ENCODE measurements around the gene CDA. TPM values are rescaled to one million over a fixed set of nuclear protein-coding genes. Genes with fewer than 3 reads are reported as not detected.

Gene CDA
- total and polyA plus RNA-seq, 2 donors (not counting 3 experiments of a cell fraction or from before 2014, with no cell fraction given): 0.35 to 1.9 TPM

- Histone ChIP-seq H3K4me3 (replicated peaks in 1 of 3; ENCODE audit: insufficient read depth in 1 of 3, low read depth in 1 of 3, low read length in 3 of 3) (no peak overlapping the region), H3K9me3 (replicated peaks; ENCODE audit: control insufficient read depth, insufficient read depth, low read length) (no peaks in the 10 kb centered on the region), H3K27ac (ENCODE audit: insufficient read depth, low read depth, low read length) (no peak overlapping the region), H3K79me2 (ENCODE audit: control insufficient read depth, insufficient read depth, low read length) (no peaks in the 10 kb centered on the region), H3K4me2 (ENCODE audit: insufficient read depth, low read length) (no peak overlapping the region), H2AFZ (ENCODE audit: low read depth, low read length) (no peak overlapping the region), H3K27me3 (ENCODE audit: control insufficient read depth in 2 of 2, insufficient read depth in 2 of 2, low read length in 2 of 2) (no peaks in the 10 kb centered on the region), H3K36me3 (ENCODE audit: control insufficient read depth in 2 of 2, extremely low read depth in 1 of 2, insufficient read depth in 2 of 2, low read length in 2 of 2) (peaks cover 4 to 30% of the 10 kb centered on the region in 2 experiments), H3K4me1 (ENCODE audit: control insufficient read depth, extremely low read depth, insufficient read depth, low read length) (no peaks in the 10 kb centered on the region), H3K9me1 (replicated peaks; ENCODE audit: control insufficient read depth, extremely low read depth, insufficient read depth, low read length) (no peaks in the 10 kb centered on the region), H3K9ac (replicated peaks; ENCODE audit: extremely low read depth, insufficient read depth, low read length) (no peak overlapping the region), H4K20me1 (replicated peaks; ENCODE audit: control insufficient read depth, extremely low read depth, insufficient read depth, low read length) (no peaks in the 10 kb centered on the region)
- no peak for DNase-seq (ENCODE audit: low read depth, low spot score)
- intact Hi-C loops (cut with micrococcal nuclease) (no loop called here), dilution Hi-C loops (cut with MboI; ENCODE audit: extremely low pct_ligation_motif_present, low sequenced_read_pairs) (no loop called here)
- TF ChIP-seq POLR2A (IDR thresholded peaks at IDR 0.05; ENCODE audit: low read depth, low read length) (no peak), JUN (IDR thresholded peaks at IDR 0.05; ENCODE audit: borderline replicate concordance, insufficient read depth, insufficient read length, low read depth) (no peak), EZH2 (IDR thresholded peaks at IDR 0.05; ENCODE audit: borderline replicate concordance, low read depth, low read length, severe bottlenecking) (no peak), MYC (IDR thresholded peaks at IDR 0.05; ENCODE audit: low read depth, low read length) (no peak), POLR2AphosphoS5 (IDR thresholded peaks at IDR 0.05; ENCODE audit: insufficient read depth, low read depth, low read length) (no peak), MAX (IDR thresholded peaks at IDR 0.05; ENCODE audit: insufficient read depth, insufficient read length) (no peak), FOS (IDR thresholded peaks at IDR 0.05; ENCODE audit: borderline replicate concordance, insufficient read depth, low read length) (no peak), GATA2 (IDR thresholded peaks at IDR 0.05; ENCODE audit: insufficient read depth, insufficient read length, low read depth, low read length) (no peak), CTCF (IDR thresholded peaks at IDR 0.05; ENCODE audit: extremely low read depth in 1 of 2, insufficient read depth in 1 of 2, low read depth in 1 of 2, low read length in 2 of 2) (no peak)
- POLR2A ChIA-PET: no interaction called here
- CTCF ChIA-PET: interaction anchor here (0.9 to 1.6 kb wide), 2 partner anchors 12 to 70 kb away, joined by 5 to 12 read pairs; partner anchors contain the start of gene PINK1
- no TSS peak for BruUV-seq (replicated peaks)
- FAIRE-seq: no peak
Observed at GRCh38 chr1:20645414-20645813, 56.5 kb downstream of the CDA start.
